Chondrocyte (in vitro differentiated cells): ENCODE results near the gene SUGCT. TPM values are rescaled to one million over a fixed set of nuclear protein-coding genes. Genes with fewer than 3 reads are reported as not detected.

Source experiments
- DNase-seq: peaks from one replicate; pipeline ENCODE4 v3.0.0; 2021; ENCODE audit warnings: mixed read lengths, low spot score
- H3K27ac Mint-ChIP-seq: one replicate; pipeline ENCODE4 v1.8.0; 2021; ENCODE audit warnings: mild to moderate bottlenecking, moderate library complexity, mixed read lengths; ENCODE audit not compliant: unreplicated experiment
- H3K27me3 Mint-ChIP-seq: 2 replicates; pipeline ENCODE4 v1.8.0; 2021; ENCODE audit warnings: low read depth, mixed read lengths
- H3K36me3 Mint-ChIP-seq: 2 replicates; pipeline ENCODE4 v1.8.0; 2021; ENCODE audit warnings: low read depth, mixed read lengths
- H3K4me1 Mint-ChIP-seq: 2 replicates; pipeline ENCODE4 v1.8.0; 2021; ENCODE audit warnings: low read depth, mild to moderate bottlenecking, mixed read lengths
- H3K4me3 Mint-ChIP-seq: one replicate; pipeline ENCODE4 v1.8.0; 2021; ENCODE audit warnings: mild to moderate bottlenecking, moderate library complexity, mixed read lengths; ENCODE audit not compliant: unreplicated experiment
- H3K9me3 Mint-ChIP-seq: 2 replicates; pipeline ENCODE4 v1.8.0; 2021; ENCODE audit warnings: low read depth, mixed read lengths
- CTCF ChIP-seq: fragments of 200-600 bp; sonication (generic); IDR thresholded peaks from 2 replicates; pipeline ENCODE4 v1.5.0; 2021; ENCODE audit warnings: antibody characterized with exemption, mild to moderate bottlenecking, moderate library complexity
- total RNA-seq: library from RNA; stranded (reverse); gene quantifications from 3 replicates; pipeline ENCODE4 v1.2.1, GENCODE V29; 2021

The SUGCT gene
- total RNA-seq, 1 donor from 2014 or later, result 34.4 TPM

- H3K27ac Mint-ChIP-seq, result peak overlapping the region; percentile 96
- no peaks in the 10 kb centered on the region for H3K27me3 Mint-ChIP-seq
- H3K4me1 Mint-ChIP-seq, result peaks cover 60% of the 10 kb centered on the region
- H3K4me3 Mint-ChIP-seq, result no peak overlapping the region
- no peak for DNase-seq
- peaks cover 19% of the 10 kb centered on the region for H3K36me3 Mint-ChIP-seq
- peaks cover 27% of the 10 kb centered on the region for H3K9me3 Mint-ChIP-seq
- TF ChIP-seq CTCF, result peak; percentile 12
Observed at GRCh38 chr7:40437936-40438634, 303.3 kb downstream of the SUGCT start.

GRCh38 chr7:40439686-40440085 lies 304.9 kb downstream of the SUGCT start:
- Mint-ChIP-seq H3K4me3 (no peak overlapping the region), H3K9me3 (peaks cover 27% of the 10 kb centered on the region), H3K27me3 (no peaks in the 10 kb centered on the region), H3K4me1 (peaks cover 46% of the 10 kb centered on the region), H3K36me3 (peaks cover 25% of the 10 kb centered on the region), H3K27ac (peak overlapping the region; percentile 82)
- no peak for DNase-seq
- no peak for TF ChIP-seq CTCF

GRCh38 chr7:40447345-40447744 lies 312.5 kb downstream of the SUGCT start:
- Mint-ChIP-seq H3K36me3 (peaks cover 24% of the 10 kb centered on the region), H3K4me1 (no peaks in the 10 kb centered on the region), H3K4me3 (no peak overlapping the region), H3K27me3 (no peaks in the 10 kb centered on the region), H3K27ac (no peak overlapping the region), H3K9me3 (peaks cover 15% of the 10 kb centered on the region)
- DNase-seq, result no peak
- TF ChIP-seq CTCF, result no peak

GRCh38 chr7:40455485-40455884 lies 320.7 kb downstream of the SUGCT start:
- TF ChIP-seq CTCF, result no peak
- no peak for DNase-seq

GRCh38 chr7:40457776-40458480 lies 323.1 kb downstream of the SUGCT start:
- Mint-ChIP-seq H3K4me1 (peaks cover 45% of the 10 kb centered on the region), H3K36me3 (peaks cover 11% of the 10 kb centered on the region), H3K9me3 (peaks cover 7% of the 10 kb centered on the region), H3K4me3 (no peak overlapping the region), H3K27me3 (no peaks in the 10 kb centered on the region), H3K27ac (no peak overlapping the region)
- no peak for DNase-seq
- TF ChIP-seq CTCF, result no peak

More at GRCh38 chr7:40455485-40455884, 320.7 kb downstream of the SUGCT start:
- Mint-ChIP-seq H3K36me3 (peaks cover 12% of the 10 kb centered on the region), H3K27ac (no peak overlapping the region), H3K4me3 (no peak overlapping the region), H3K9me3 (peaks cover 4% of the 10 kb centered on the region), H3K4me1 (peaks cover 21% of the 10 kb centered on the region), H3K27me3 (no peaks in the 10 kb centered on the region)
